T-cell (primary cell): Measurements from ENCODE around the gene KCNC2. TPM values are rescaled to one million over a fixed set of nuclear protein-coding genes. Genes with fewer than 3 reads are reported as not detected.

Experiments
- ATAC-seq, 4 experiments: fragments of 200-7000 bp in 3 of 4; fragments of 150-1000 bp in 1 of 4; cut with Tn5 transposase; replicated peaks in 1 of 4; 1 replicate in 3 of 4; 2 replicates in 1 of 4; pipeline ENCODE4 v1.10.0; 2021; ENCODE audit warnings: moderate library complexity in 3 of 4, mild to moderate bottlenecking in 2 of 4, moderate number of reproducible peaks in 1 of 4
- CTCF ChIA-PET, 2 donors: fragments of 300-600 bp; sonication (Branson Sonifier 250); formaldehyde crosslinking; loops; one replicate each; lab custom pipeline; 2022; ENCODE audit warnings: antibody characterized with exemption in 2 of 2; lab: Charles Lee
- POLR2A ChIA-PET, 2 donors: fragments of 300-600 bp; sonication (Branson Sonifier 250); formaldehyde crosslinking; loops; one replicate each; lab custom pipeline; 2022; ENCODE audit warnings: antibody characterized with exemption in 2 of 2; lab: Charles Lee
- DNase-seq, 35 experiments: peaks; one replicate each; pipeline versions ENCODE4 v3.0.0 to v3.0.0-alpha.2; 2013 to 2023
- H3K27ac ChIP-seq: one replicate; pipeline ENCODE4 v1.5.1; 2013; ENCODE audit warnings: low read length
- H3K27me3 ChIP-seq, 2 experiments: replicated peaks in 1 of 2; 1 replicate in 1 of 2; 2 replicates in 1 of 2; pipeline versions ENCODE4 v1.6.1 to v1.7.0; 2013; ENCODE audit warnings: low read length in 1 of 2, mixed read lengths in 1 of 2; ENCODE audit not compliant: control insufficient read depth in 2 of 2, insufficient read depth in 2 of 2; ENCODE audit errors: extremely low read depth in 1 of 2
- H3K36me3 ChIP-seq, 2 donors: 1 replicate in 1 of 2; 2 replicates in 1 of 2; pipeline versions ENCODE4 v1.6.1 to v1.7.0; 2013; ENCODE audit warnings: low read length in 1 of 2; ENCODE audit not compliant: control insufficient read depth in 2 of 2, insufficient read depth in 1 of 2; ENCODE audit errors: extremely low read depth in 1 of 2
- H3K4me1 ChIP-seq, 2 experiments: 1 replicate in 1 of 2; 2 replicates in 1 of 2; pipeline versions ENCODE4 v1.6.1 to v1.7.0; 2013; ENCODE audit warnings: low read length in 2 of 2, mixed read lengths in 1 of 2; ENCODE audit not compliant: insufficient read depth in 2 of 2, control insufficient read depth in 1 of 2; ENCODE audit errors: extremely low read depth in 1 of 2
- H3K4me3 ChIP-seq, 2 donors: 1 replicate in 1 of 2; 2 replicates in 1 of 2; pipeline versions ENCODE4 v1.5.1 to v1.7.0; 2013; ENCODE audit warnings: mild to moderate bottlenecking in 2 of 2, low read length in 1 of 2, moderate library complexity in 1 of 2; ENCODE audit not compliant: control insufficient read depth in 1 of 2; ENCODE audit errors: extremely low read depth in 1 of 2
- H3K9me3 ChIP-seq: 2 replicates; pipeline ENCODE4 v1.7.0; 2013
- H3K27ac Mint-ChIP-seq, 2 donors: one replicate each; pipeline ENCODE4 v1.8.0; 2020 to 2021; ENCODE audit warnings: mild to moderate bottlenecking in 2 of 2, mixed read lengths in 2 of 2
- H3K27me3 Mint-ChIP-seq, 2 donors: one replicate each; pipeline ENCODE4 v1.8.0; 2021 to 2022; ENCODE audit warnings: mixed read lengths in 2 of 2
- H3K36me3 Mint-ChIP-seq: one replicate; pipeline ENCODE4 v1.8.0; 2021; ENCODE audit warnings: mixed read lengths
- H3K4me1 Mint-ChIP-seq, 3 donors: one replicate each; pipeline ENCODE4 v1.8.0; 2020 to 2022; ENCODE audit warnings: mixed read lengths in 3 of 3, mild to moderate bottlenecking in 1 of 3
- H3K4me3 Mint-ChIP-seq, 3 donors: one replicate each; pipeline ENCODE4 v1.8.0; 2020 to 2022; ENCODE audit warnings: mild to moderate bottlenecking in 3 of 3, mixed read lengths in 3 of 3, moderate library complexity in 3 of 3
- H3K9me3 Mint-ChIP-seq, 3 donors: one replicate each; pipeline ENCODE4 v1.8.0; 2020 to 2022; ENCODE audit warnings: mixed read lengths in 3 of 3
- whole genome bisulfite sequencing: methylation state at CpG from one replicate; pipeline ENCODE4 v1.1.5; 2013; ENCODE audit warnings: missing lambda C conversion rate; ENCODE audit not compliant: insufficient coverage; 5-methylcytosine and 5-hydroxymethylcytosine counted together
- total RNA-seq, 35 experiments: library from RNA in 6 of 35; stranded (reverse) in 6 of 35; fragments of 120-200 nt in 1 of 35; gene quantifications; one replicate each; pipeline versions ENCODE4 v1.2.1 to v1.2.4 and lab custom pipeline; 2013 to 2026

The KCNC2 gene
- total RNA-seq, 5 donors from 2014 or later (not counting 1 experiment from before 2014, with no cell fraction given) = not detected

GRCh38 chr12:75041472-75041871, 168.2 kb downstream of the KCNC2 start:
- H3K27ac Mint-ChIP-seq = no peak overlapping the region
- WGBS = no CpG with 5 or more reads among the region's 4 CpGs
- CTCF ChIA-PET = no interaction called here

GRCh38 chr12:75020068-75020557, 189.5 kb downstream of the KCNC2 start:
- no peak for ATAC-seq
- no peaks in the 10 kb centered on the region for H3K27me3 Mint-ChIP-seq
- H3K4me3 Mint-ChIP-seq = no peak overlapping the region
- H3K36me3 Mint-ChIP-seq = peaks cover 6% of the 10 kb centered on the region
- POLR2A ChIA-PET = no interaction called here
- no peak for DNase-seq
- Histone ChIP-seq H3K27me3 (no peaks in the 10 kb centered on the region), H3K9me3 (peaks cover 4% of the 10 kb centered on the region), H3K36me3 (no peaks in the 10 kb centered on the region), H3K4me1 (no peaks in the 10 kb centered on the region), H3K4me3 (no peak overlapping the region), H3K27ac (no peak overlapping the region)
- no peaks in the 10 kb centered on the region for H3K4me1 Mint-ChIP-seq
- CTCF ChIA-PET = no interaction called here
- H3K27ac Mint-ChIP-seq = no peak overlapping the region
- WGBS = 0% methylated on average over 1 of the region's 9 CpGs
- peaks cover 18 to 66% (median 53%) of the 10 kb centered on the region in 3 donors for H3K9me3 Mint-ChIP-seq

More at GRCh38 chr12:75041472-75041871, 168.2 kb downstream of the KCNC2 start:
- Histone ChIP-seq H3K27ac (no peak overlapping the region), H3K27me3 (no peaks in the 10 kb centered on the region), H3K4me3 (no peak overlapping the region), H3K4me1 (no peaks in the 10 kb centered on the region), H3K36me3 (no peaks in the 10 kb centered on the region), H3K9me3 (no peaks in the 10 kb centered on the region)
- Mint-ChIP-seq H3K27me3 (no peaks in the 10 kb centered on the region), H3K9me3 (peaks cover 0 to 3% (median 0%) of the 10 kb centered on the region in 3 donors), H3K4me1 (no peaks in the 10 kb centered on the region), H3K36me3 (no peaks in the 10 kb centered on the region), H3K4me3 (no peak overlapping the region)
- DNase-seq (no peak), ATAC-seq (no peak)
- POLR2A ChIA-PET = no interaction called here

- H3K36me3 ChIP-seq = no peaks in the 10 kb centered on the region
- H3K27ac Mint-ChIP-seq = no peak overlapping the region
- no peak overlapping the region for H3K4me3 ChIP-seq
- no peaks in the 10 kb centered on the region for H3K27me3 ChIP-seq
- H3K4me1 Mint-ChIP-seq = no peaks in the 10 kb centered on the region
- no peak for DNase-seq
- ATAC-seq = no peak
- peaks cover 0 to 5% of the 10 kb centered on the region in 2 donors for H3K27me3 Mint-ChIP-seq
- no peaks in the 10 kb centered on the region for H3K9me3 ChIP-seq
- POLR2A ChIA-PET = no interaction called here
- H3K36me3 Mint-ChIP-seq = no peaks in the 10 kb centered on the region
- no peak overlapping the region for H3K27ac ChIP-seq
- peaks cover 6 to 23% (median 8%) of the 10 kb centered on the region in 3 donors for H3K9me3 Mint-ChIP-seq
- H3K4me3 Mint-ChIP-seq = no peak overlapping the region
- no peaks in the 10 kb centered on the region for H3K4me1 ChIP-seq
- CTCF ChIA-PET = no interaction called here
- 40% methylated on average over 2 of the region's 4 CpGs for WGBS
These were observed 198.5 kb downstream of the KCNC2 start for GRCh38 chr12:75011120-75011519.

GRCh38 chr12:75007133-75007532, 202.5 kb downstream of the KCNC2 start:
- Mint-ChIP-seq H3K27ac (no peak overlapping the region), H3K4me3 (no peak overlapping the region), H3K27me3 (peaks cover 0 to 5% of the 10 kb centered on the region in 2 donors), H3K4me1 (no peaks in the 10 kb centered on the region), H3K36me3 (no peaks in the 10 kb centered on the region), H3K9me3 (peaks cover 0 to 11% (median 5%) of the 10 kb centered on the region in 3 donors)
- no peak for ATAC-seq
- Histone ChIP-seq H3K4me1 (no peaks in the 10 kb centered on the region), H3K36me3 (no peaks in the 10 kb centered on the region), H3K27ac (no peak overlapping the region), H3K27me3 (no peaks in the 10 kb centered on the region), H3K4me3 (no peak overlapping the region), H3K9me3 (no peaks in the 10 kb centered on the region)
- ChIA-PET CTCF (no interaction called here), POLR2A (no interaction called here)
- DNase-seq = no peak
- WGBS = no CpG with 5 or more reads among the region's 2 CpGs

- no peak overlapping the region for H3K4me3 ChIP-seq
- H3K27me3 ChIP-seq = no peaks in the 10 kb centered on the region
- WGBS = no CpG with 5 or more reads among the region's 2 CpGs
- ATAC-seq = no peak
- H3K4me3 Mint-ChIP-seq = peak overlapping the region; percentile 17 to 73 (median 44)
- no peak overlapping the region for H3K27ac ChIP-seq
- H3K27ac Mint-ChIP-seq = no peak overlapping the region
- DNase-seq = no peak
- no peaks in the 10 kb centered on the region for H3K9me3 ChIP-seq
- H3K36me3 ChIP-seq = no peaks in the 10 kb centered on the region
- H3K9me3 Mint-ChIP-seq = peaks cover 0 to 3% (median 0%) of the 10 kb centered on the region in 3 donors
- no peaks in the 10 kb centered on the region for H3K36me3 Mint-ChIP-seq
- H3K4me1 ChIP-seq = no peaks in the 10 kb centered on the region
- CTCF ChIA-PET = no interaction called here
- POLR2A ChIA-PET = no interaction called here
- H3K4me1 Mint-ChIP-seq = peaks cover 0 to 12% (median 10%) of the 10 kb centered on the region in 3 donors
- H3K27me3 Mint-ChIP-seq = no peaks in the 10 kb centered on the region
These were observed 209.5 kb downstream of the KCNC2 start for GRCh38 chr12:75000120-75000519.

GRCh38 chr12:74999474-74999873, 210.2 kb downstream of the KCNC2 start:
- no peaks in the 10 kb centered on the region for H3K36me3 ChIP-seq
- ATAC-seq (no peak), DNase-seq (peak in 1 of 35 experiments; percentile 3)
- Mint-ChIP-seq H3K4me3 (peak overlapping the region; percentile 44 to 73 (median 54)), H3K27me3 (no peaks in the 10 kb centered on the region), H3K27ac (peak overlapping the region; percentile 7 to 70), H3K4me1 (peaks cover 0 to 12% (median 10%) of the 10 kb centered on the region in 3 donors), H3K9me3 (peaks cover 0 to 3% (median 0%) of the 10 kb centered on the region in 3 donors), H3K36me3 (no peaks in the 10 kb centered on the region)
- ChIA-PET POLR2A (no interaction called here), CTCF (interaction anchor here in 1 of 2 donors (0.6 kb wide), 1 partner anchor 9 kb away, joined by 4 read pairs; no protein-coding TSS in a partner anchor)
- H3K4me1 ChIP-seq = no peaks in the 10 kb centered on the region
- H3K27me3 ChIP-seq = no peaks in the 10 kb centered on the region
- no peak overlapping the region for H3K4me3 ChIP-seq
- no peak overlapping the region for H3K27ac ChIP-seq
- no peaks in the 10 kb centered on the region for H3K9me3 ChIP-seq
- WGBS = no CpG with 5 or more reads among the region's 3 CpGs
